GM19193 (cell line): ENCODE measurements around the gene MSRB2.

ENCODE experiments used
- POLR2A ChIP-seq: IDR thresholded peaks from 4 replicates; pipeline ENCODE4 v1.6.1; 2011; ENCODE audit not compliant: insufficient read depth, insufficient read length; ENCODE audit errors: extremely low read depth

The MSRB2 gene

GRCh38 chr10:23139677-23140076, 44.3 kb downstream of the MSRB2 start:
- no peak for TF ChIP-seq POLR2A

GRCh38 chr10:23141995-23142394, 46.6 kb downstream of the MSRB2 start:
- TF ChIP-seq POLR2A, result no peak

- no peak for TF ChIP-seq POLR2A
These were observed 50.9 kb downstream of the MSRB2 start for GRCh38 chr10:23146258-23146657.

GRCh38 chr10:23147035-23147434, 51.7 kb downstream of the MSRB2 start:
- no peak for TF ChIP-seq POLR2A

GRCh38 chr10:23148214-23148613, 52.8 kb downstream of the MSRB2 start:
- TF ChIP-seq POLR2A, result no peak

- no peak for TF ChIP-seq POLR2A
These were observed 54.7 kb downstream of the MSRB2 start for GRCh38 chr10:23150091-23150490.

GRCh38 chr10:23150610-23151009, 55.2 kb downstream of the MSRB2 start:
- TF ChIP-seq POLR2A, result no peak

- no peak for TF ChIP-seq POLR2A
These were observed 55.7 kb downstream of the MSRB2 start for GRCh38 chr10:23151071-23151470.

- no peak for TF ChIP-seq POLR2A
These were observed 59.8 kb downstream of the MSRB2 start for GRCh38 chr10:23155169-23155568.

GRCh38 chr10:23156447-23157150, 61.2 kb downstream of the MSRB2 start:
- no peak for TF ChIP-seq POLR2A

GRCh38 chr10:23157239-23157681, 61.9 kb downstream of the MSRB2 start:
- no peak for TF ChIP-seq POLR2A

GRCh38 chr10:23157691-23158369, 62.5 kb downstream of the MSRB2 start:
- no peak for TF ChIP-seq POLR2A

- TF ChIP-seq POLR2A, result no peak
These were observed 63.0 kb downstream of the MSRB2 start for GRCh38 chr10:23158370-23158769.

- TF ChIP-seq POLR2A, result no peak
These were observed 76.0 kb downstream of the MSRB2 start for GRCh38 chr10:23171232-23171876.
